SHP77 treated with DMSO at 0.1 percent for 48 hours (cell line): ENCODE measurements around the gene EZH1.
"Not testable (repeated sequence)": the region's sequence is repeated elsewhere in the genome, so short reads cannot be mapped to it uniquely, and the experiment has no call there.

Source experiments
- DNase-seq: peaks from one replicate; lab custom pipeline; 2025; lab: John Stamatoyannopoulos, UW

EZH1 gene

DNA sequence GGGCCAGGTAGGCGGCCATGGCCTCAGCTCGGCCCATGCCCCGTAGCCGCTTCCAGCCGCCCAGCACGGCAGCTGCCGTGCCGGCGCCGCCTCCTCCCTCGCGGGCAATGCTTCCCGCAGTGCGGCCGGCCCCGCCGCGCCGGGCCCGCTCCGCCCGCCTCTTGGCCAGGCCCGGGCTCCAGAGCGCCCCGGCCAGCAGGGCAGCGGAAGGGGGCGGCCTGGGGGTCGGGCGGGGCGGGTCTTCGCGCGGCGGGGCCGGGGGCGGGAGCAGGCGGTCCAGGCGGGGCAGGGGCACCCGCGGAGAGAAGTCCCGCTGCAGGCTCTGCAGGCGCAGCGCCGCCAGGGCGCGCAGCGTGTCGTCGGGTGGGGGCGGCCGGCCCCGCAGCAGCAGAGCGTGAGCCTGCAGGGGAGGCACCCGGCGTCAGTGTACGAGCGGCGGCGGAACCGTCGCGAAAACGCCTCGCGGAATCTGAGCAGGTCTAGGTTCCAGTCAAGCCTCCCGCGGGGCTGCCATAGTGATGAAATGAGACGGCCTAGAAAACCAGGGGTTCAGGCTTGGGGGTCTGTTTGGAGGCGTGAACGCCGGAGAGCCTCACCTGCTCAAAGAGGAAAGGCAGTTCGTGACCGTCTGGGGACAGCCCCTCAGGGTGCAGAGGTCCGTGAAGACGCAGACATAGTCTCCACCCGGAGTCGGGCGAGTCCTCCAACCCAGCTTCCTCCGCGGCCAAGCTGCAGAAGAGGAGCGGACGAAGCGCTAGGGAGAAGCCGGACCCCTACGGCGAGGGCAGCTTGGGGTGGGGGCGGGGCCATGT lies 74.7 kb downstream of the EZH1 start:
- DNase-seq, result no peak

DNA sequence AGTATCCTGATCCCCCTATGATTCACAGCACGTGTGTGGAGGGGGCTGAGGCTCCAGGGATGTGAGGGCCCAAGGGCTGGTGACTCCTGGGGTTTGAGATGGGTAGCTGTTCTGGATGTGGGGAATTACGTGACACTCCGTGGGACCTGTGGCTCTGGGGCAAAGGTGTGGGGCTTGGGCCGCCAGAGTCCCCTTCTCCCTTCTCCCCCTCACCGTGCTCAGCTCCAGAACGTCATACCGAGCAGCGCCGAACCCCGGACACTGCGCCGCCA lies 75.2 kb downstream of the EZH1 start:
- DNase-seq, result no peak

DNA sequence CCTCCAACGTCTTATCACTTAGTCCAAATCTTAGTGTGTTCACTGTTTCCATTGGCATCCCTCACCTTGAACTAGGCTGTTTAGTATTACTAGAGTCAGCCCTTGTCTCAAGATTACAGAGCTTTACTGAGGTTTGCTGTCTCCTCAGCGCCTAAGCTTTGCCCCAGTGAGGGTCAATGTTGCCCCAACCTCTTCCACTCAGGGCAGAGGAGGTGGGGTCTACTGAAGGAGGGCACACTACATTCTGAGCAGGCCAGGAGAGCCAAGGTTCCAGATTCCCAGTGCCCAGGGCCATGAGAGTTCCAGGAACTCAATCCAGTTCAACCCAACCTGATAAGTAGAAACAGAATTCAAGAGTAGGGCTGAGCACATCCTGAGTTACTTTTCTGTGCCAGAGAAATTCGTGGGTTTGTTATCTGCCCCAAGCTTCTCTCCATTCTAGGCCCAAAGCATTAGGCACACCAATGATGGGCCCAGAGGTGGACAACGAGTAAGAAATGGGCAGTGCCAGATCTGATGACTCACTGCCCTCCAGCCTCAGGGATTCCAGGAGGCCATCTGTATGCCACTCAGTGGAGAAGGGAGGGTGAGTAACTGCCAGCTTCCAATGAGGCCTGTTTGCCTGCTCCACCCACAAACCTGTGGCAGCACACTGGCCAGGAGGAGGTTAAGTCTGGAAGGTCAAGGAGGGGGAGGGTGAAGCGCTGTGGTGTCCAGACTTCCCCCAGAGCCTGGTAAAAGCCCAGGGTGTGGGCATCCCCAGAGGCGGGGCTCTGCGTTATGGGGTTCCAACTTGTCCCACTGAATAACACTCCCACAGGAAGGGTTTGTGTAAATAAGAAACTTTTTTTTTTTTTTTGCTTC lies 77.5 kb downstream of the EZH1 start:
- DNase-seq, result peak; percentile 15

DNA sequence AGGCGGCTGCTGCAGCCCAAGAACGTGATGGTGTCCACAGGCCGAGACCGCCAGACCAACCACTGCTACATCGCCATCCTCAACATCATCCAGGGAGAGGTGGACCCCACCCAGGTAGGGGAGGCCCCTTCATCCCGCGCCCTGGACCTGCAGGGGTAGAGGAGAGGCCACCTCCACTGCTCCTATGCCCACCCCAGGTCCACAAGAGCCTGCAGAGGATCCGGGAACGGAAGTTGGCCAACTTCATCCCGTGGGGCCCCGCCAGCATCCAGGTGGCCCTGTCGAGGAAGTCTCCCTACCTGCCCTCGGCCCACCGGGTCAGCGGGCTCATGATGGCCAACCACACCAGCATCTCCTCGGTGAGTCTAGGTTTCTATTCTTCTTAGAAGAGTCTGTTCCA lies 78.7 kb downstream of the EZH1 start:
- not testable (repeated sequence) for DNase-seq

DNA sequence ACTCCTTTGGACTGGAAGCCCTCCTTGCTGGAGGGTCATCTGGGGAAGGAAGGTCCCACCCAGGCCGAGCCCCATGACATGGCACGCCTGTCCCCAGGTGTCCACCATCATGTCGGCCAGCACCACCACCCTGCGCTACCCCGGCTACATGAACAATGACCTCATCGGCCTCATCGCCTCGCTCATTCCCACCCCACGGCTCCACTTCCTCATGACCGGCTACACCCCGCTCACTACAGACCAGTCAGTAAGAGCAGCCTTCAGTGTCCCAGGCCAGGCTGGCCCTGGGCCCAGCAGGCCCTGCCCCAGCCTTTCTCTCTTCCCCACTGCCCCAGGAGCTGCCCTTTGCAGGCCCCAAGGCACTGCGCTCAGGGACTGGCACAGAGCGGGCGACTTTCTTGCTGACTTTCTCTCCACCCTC lies 79.2 kb downstream of the EZH1 start:
- no peak for DNase-seq

DNA sequence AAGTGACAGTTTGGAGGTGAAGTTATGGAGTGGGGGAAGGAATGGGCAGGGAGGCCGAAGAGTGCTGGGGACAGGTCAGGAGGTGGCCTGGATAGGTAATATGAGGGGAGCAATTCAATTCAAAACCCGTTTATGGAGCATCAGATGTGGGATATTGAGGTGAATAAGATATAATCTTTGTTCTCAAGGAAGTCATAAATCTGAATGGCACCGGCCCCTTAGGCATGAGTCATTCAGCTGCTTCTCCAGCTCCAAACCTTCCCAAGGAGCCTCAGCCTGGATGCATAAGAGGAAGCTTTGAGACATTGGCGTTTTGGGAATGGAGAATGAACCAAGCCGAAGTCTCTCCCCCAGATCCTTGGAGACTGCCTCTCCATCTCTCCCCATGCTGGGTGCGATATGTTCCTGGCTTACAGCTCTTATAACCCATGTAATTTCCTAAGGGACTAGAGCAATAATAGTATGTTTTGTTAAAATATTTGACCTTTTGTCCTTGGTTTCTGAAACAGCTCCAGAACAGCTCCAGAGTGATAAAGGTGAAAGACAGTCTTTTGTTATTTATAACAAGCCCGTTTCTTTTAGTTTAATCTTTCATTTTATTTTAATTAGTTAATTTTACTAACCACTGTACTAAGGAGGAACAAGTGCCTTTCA lies 84.0 kb downstream of the EZH1 start:
- no peak for DNase-seq

DNA sequence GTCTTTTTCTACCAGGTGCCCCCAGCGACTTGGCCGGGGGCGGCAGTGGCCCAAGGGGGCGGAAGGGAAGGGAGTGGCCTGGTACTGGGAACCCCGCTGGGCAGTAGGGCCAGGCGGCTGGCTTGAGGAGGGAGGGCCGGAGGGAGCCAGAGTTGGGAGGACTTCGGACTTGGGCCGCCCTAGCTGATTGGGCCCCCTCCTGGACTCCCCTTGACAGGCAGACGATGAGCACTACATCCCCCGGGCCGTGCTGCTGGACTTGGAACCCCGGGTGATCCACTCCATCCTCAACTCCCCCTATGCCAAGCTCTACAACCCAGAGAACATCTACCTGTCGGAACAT lies 84.9 kb downstream of the EZH1 start:
- DNase-seq, result not testable (repeated sequence)

DNA sequence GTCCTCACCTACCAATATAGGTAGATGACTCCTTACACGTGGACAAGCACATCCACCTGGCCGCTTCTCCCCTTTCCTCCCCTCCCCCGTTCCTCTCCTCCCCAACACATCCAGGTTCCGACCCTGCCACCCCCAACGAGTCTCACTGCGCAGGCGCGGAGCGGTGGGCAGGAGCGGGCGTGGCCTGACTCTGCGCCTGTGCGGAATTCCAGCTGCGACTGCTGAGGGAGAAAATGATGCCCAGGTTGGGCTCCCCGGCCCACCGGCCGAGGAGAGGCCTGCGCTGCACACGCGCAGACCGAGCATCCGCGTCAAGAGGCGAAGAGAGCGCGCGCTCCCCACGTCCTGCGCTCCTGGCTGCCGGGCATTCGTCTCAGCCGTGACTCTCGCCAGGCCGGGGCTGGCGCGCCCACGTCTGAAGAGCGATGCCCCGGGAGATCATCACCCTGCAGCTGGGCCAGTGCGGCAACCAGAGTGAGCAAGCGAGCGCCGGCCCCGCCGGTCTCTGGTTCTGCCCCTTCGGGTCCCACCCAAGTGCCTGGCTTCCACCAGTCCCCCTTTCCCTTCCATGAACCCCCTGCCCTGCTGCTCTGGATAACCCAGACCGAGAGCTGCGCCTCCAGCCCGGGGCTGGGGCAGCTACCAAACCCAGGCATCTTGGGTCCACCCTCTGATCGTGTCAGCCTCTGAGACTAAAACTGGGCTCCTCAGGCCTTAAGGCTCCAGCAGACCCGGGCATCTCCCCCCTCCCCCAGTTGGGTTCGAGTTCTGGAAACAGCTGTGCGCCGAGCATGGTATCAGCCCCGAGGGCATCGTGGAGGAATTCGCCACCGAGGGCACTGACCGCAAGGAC lies 85.5 kb downstream of the EZH1 start, which contains the start of gene TUBG2:
Gene TUBG2 (plus strand): TSS at position 206 of the 853 bp plus-strand sequence. CDS start 220 bp downstream, at position 426.
- peak; percentile 87 for DNase-seq

DNA sequence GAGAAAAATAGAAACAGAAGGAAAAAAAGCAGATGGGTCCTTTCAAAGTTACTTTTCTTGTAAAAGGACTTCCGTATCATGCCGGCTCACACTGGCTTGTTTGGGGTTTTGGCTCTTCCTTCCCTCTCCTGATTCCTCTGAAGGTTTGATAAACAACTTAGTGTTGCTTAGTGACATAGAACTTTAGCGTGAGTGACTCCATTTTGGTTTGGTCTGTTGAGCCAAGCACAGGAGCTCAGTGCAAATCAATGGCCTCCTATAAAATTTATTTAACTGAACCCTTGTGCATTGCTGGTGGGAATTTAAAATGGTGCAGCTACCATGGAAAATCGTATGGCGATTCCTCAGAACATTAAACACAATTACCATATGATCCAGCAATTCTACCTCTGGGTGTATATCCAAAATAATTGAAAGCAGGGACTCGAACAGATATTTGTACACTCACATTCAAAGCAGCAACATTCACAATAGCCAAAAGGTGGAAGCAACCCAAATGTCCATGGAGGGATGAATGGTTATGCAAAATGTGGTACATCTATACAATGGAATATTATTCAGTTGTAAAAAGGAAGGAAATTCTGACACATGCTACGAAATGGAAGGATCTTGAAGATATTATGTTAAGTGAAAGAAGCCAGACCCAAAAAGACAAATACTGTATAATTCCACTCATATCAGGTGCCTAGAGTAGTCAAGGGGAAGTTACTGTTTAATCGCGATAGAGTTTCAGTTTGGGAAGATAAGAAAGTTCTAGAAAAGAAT lies 86.8 kb downstream of the EZH1 start:
- DNase-seq, result no peak

DNA sequence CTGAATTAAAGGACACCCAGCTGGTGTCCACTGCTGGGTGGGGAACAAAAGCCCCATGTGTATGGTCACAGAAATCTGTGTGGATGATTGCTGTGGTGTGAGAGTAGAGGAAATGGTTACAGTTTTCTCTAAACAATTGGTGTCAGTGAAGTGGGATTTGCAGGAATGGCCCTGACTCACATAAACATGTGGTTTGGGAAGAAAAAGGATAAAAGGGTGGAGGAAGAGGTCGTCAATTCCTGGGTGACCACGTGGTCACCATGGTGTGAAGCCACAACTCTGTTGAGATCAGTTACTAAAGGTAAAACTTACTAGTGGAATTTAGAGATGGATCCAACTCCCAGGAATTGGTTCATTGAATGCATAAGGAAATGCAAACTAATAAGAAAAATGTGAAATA lies 89.3 kb downstream of the EZH1 start:
- no peak for DNase-seq

DNA sequence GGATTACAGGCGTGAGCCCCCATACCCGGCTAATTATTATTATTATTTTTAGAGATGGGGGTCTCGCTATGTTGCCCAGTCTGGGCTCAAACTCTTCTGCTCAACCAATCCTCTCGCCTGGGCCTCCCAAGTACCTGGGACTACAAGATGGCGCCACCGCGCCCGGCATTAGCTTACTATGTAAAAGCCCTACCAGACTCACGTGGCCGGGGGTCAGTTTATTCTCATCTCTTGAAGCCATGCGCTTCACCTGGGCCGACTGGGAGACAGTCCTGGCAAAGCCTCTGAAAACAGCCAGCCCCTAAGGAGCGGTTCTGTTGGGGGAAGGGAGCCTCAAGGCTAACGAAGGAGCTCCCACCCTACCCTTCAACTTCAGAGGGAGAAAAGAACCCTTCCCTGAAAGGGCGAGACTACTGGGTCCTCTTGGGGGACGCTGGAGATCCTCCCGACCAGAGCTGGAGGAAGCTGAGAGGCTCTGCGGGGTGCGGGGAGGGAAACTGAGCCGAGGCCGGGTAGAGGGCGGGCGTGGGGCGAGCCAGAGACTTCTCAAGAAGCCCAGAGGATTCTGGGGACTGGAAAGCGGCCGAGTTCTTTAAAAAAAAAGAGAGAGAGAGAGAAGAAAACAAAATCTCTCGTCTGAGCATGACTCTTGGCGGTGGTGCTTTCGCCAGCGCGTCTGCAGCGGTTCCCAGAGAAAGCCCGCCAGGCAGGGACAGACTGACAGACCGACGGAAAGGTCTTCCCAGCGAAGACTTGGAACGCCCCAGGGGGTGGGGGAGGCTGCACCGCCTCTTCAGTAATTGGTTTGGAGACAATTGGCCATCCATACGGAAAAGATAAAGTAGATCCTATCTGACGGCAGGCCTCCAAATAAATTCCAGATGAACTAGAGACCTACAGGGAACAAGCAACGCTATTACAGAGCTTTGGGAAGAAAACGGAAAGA lies 91.4 kb downstream of the EZH1 start:
- DNase-seq, result no peak

DNA sequence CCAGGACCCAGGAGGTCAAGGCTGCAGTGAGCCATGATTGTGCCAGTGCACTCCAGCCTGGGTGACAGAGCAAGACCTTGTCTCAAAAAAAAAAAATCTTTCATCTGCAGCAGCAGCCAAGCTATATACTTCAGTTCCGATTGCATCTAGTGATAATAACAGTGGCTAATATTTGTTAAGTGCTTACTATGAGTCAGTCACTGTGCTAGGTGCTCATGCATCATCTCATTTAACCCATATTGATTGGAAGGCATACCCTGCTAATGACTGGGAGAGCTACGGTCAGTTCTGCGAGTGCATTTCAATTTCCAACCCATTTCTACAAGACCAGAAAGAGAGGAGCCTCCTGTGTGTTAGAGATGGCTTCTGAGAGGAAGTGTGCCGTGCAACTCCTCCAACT lies 93.4 kb downstream of the EZH1 start:
- no peak for DNase-seq
